ENCODE results near the gene GLRX. TPM values are rescaled to one million over a fixed set of nuclear protein-coding genes. Genes with fewer than 3 reads are reported as not detected.
A peak's percentile ranks its signal among the peaks of the same experiment; 100 is the strongest.

GLRX gene
- polyA plus RNA-seq, 3 donors = 386 to 603 (median 555) TPM

DNA sequence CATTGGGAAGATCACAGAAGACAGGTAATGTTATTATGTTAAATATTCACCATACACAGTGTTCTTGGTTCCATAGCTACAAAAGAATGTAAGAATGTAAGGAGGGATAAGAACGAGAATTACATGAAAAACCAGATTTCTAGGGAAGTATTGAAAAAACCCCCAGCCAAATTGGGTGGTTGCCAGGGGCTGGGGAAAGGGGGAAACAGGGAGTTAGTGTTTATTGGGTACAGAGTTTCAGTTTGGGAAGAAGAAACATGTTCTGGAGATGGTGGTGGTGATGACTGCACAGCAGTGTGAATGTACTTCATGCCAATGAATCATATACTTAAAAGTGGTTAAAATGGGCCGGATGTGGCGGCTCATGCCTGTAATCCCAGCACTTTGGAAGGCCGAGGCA is 40.3 kb downstream of the GLRX start:
- TF ChIP-seq, protein P1, sequence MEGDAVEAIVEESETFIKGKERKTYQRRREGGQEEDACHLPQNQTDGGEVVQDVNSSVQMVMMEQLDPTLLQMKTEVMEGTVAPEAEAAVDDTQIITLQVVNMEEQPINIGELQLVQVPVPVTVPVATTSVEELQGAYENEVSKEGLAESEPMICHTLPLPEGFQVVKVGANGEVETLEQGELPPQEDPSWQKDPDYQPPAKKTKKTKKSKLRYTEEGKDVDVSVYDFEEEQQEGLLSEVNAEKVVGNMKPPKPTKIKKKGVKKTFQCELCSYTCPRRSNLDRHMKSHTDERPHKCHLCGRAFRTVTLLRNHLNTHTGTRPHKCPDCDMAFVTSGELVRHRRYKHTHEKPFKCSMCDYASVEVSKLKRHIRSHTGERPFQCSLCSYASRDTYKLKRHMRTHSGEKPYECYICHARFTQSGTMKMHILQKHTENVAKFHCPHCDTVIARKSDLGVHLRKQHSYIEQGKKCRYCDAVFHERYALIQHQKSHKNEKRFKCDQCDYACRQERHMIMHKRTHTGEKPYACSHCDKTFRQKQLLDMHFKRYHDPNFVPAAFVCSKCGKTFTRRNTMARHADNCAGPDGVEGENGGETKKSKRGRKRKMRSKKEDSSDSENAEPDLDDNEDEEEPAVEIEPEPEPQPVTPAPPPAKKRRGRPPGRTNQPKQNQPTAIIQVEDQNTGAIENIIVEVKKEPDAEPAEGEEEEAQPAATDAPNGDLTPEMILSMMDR (IDR thresholded peaks at IDR 0.05) = no peak
- Histone ChIP-seq H3K4me1 (ENCODE audit: control insufficient read depth in 1 of 2, insufficient read depth in 2 of 2, low read length in 2 of 2) (peaks cover 26 to 31% of the 10 kb centered on the region in 2 donors), H3K36me3 (replicated peaks in 1 of 2; ENCODE audit: control insufficient read depth in 1 of 2, insufficient read depth in 2 of 2, low read length in 2 of 2) (no peaks in the 10 kb centered on the region), H3K9ac (ENCODE audit: insufficient read depth, low read length, poor library complexity, severe bottlenecking) (no peak overlapping the region), H3K4me3 (replicated peaks in 1 of 3; ENCODE audit: low read depth in 2 of 3, low read length in 3 of 3) (no peak overlapping the region), H2AFZ (ENCODE audit: insufficient read depth, low read depth, low read length, poor library complexity, severe bottlenecking) (no peak overlapping the region), H3K4me2 (replicated peaks; ENCODE audit: extremely low read depth, low read length, poor library complexity, severe bottlenecking) (no peak overlapping the region), H3K27me3 (ENCODE audit: control insufficient read depth in 2 of 2, insufficient read depth in 2 of 2, low read length in 2 of 2) (no peaks in the 10 kb centered on the region), H4K20me1 (ENCODE audit: insufficient read depth, low read length) (no peaks in the 10 kb centered on the region), H3K9me3 (replicated peaks in 1 of 2; ENCODE audit: control insufficient read depth in 1 of 2, insufficient read depth in 1 of 2, low read length in 2 of 2) (no peaks in the 10 kb centered on the region), H3K79me2 (ENCODE audit: insufficient read depth, low read length) (no peaks in the 10 kb centered on the region), H3K27ac (ENCODE audit: low read depth in 1 of 2, low read length in 2 of 2) (no peak overlapping the region)
- H3K4me1 Mint-ChIP-seq = peaks cover 30% of the 10 kb centered on the region
- peaks cover 0 to 16% of the 10 kb centered on the region in 2 donors for H3K36me3 Mint-ChIP-seq
- peak overlapping the region in 1 of 7 donors; percentile 6 for H3K27ac Mint-ChIP-seq
- DNase-seq = no peak
- intact Hi-C loops (cut with micrococcal nuclease) = loop anchor here in 1 of 2 donors (5.0 kb wide), 1 partner anchor 35 kb away; no protein-coding TSS in a partner anchor
- no peaks in the 10 kb centered on the region for H3K9me3 Mint-ChIP-seq
- no peak overlapping the region for H3K4me3 Mint-ChIP-seq
- no peaks in the 10 kb centered on the region for H3K27me3 Mint-ChIP-seq (ENCODE audit: low read depth in 3 of 3)
- WGBS (ENCODE audit: insufficient coverage) = 100% methylated on average over 3 of the region's 4 CpGs

DNA sequence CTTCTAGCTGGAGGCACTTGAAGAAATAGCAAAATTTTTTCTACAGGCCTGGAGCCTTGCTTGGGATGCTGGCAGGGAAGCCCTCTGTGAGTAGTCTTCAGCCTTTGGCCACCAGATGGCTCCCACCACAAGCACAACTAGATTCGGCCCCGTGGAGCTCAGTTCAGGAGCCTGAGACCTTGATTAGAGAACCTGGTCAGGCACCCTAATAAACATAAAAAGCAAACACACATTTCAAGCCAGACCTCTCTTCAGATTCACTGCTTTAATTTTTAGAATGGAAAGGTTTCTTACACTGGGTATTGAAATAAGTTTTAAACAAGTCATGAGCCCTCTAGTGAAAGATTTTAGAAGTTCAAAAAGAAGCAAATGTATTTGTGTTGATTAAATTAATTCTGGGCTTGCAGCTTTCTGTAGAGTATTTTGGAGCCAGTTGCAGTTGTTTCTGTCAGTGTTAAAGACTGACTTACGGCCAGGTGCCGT is 41.4 kb downstream of the GLRX start:
- WGBS (ENCODE audit: insufficient coverage) = 78% methylated on average over 2 of the region's 4 CpGs
- Histone ChIP-seq H4K20me1 (ENCODE audit: insufficient read depth, low read length) (no peaks in the 10 kb centered on the region), H3K4me3 (replicated peaks in 1 of 3; ENCODE audit: low read depth in 2 of 3, low read length in 3 of 3) (peak overlapping the region in 1 of 3 experiments; percentile 58), H3K27me3 (ENCODE audit: control insufficient read depth in 2 of 2, insufficient read depth in 2 of 2, low read length in 2 of 2) (no peaks in the 10 kb centered on the region), H2AFZ (ENCODE audit: insufficient read depth, low read depth, low read length, poor library complexity, severe bottlenecking) (peak overlapping the region; percentile 72), H3K79me2 (ENCODE audit: insufficient read depth, low read length) (no peaks in the 10 kb centered on the region), H3K4me2 (replicated peaks; ENCODE audit: extremely low read depth, low read length, poor library complexity, severe bottlenecking) (peak overlapping the region; percentile 69), H3K9ac (ENCODE audit: insufficient read depth, low read length, poor library complexity, severe bottlenecking) (no peak overlapping the region), H3K9me3 (replicated peaks in 1 of 2; ENCODE audit: control insufficient read depth in 1 of 2, insufficient read depth in 1 of 2, low read length in 2 of 2) (no peaks in the 10 kb centered on the region), H3K36me3 (replicated peaks in 1 of 2; ENCODE audit: control insufficient read depth in 1 of 2, insufficient read depth in 2 of 2, low read length in 2 of 2) (no peaks in the 10 kb centered on the region), H3K4me1 (ENCODE audit: control insufficient read depth in 1 of 2, insufficient read depth in 2 of 2, low read length in 2 of 2) (peaks cover 26 to 31% of the 10 kb centered on the region in 2 donors), H3K27ac (ENCODE audit: low read depth in 1 of 2, low read length in 2 of 2) (peak overlapping the region in 1 of 2 donors; percentile 66)
- peak; percentile 65 to 79 (median 78) for DNase-seq
- no peaks in the 10 kb centered on the region for H3K27me3 Mint-ChIP-seq (ENCODE audit: low read depth in 3 of 3)
- no peaks in the 10 kb centered on the region for H3K9me3 Mint-ChIP-seq
- TF ChIP-seq, protein P1 (IDR thresholded peaks at IDR 0.05) = peak; percentile 96
- peak overlapping the region; percentile 22 to 88 (median 77) for H3K27ac Mint-ChIP-seq
- peaks cover 30% of the 10 kb centered on the region for H3K4me1 Mint-ChIP-seq
- intact Hi-C loops (cut with micrococcal nuclease) = loop anchor here (2.0 to 5.0 kb wide), 3 partner anchors 36 to 66 kb away; no protein-coding TSS in a partner anchor
- peak overlapping the region; percentile 55 to 77 for H3K4me3 Mint-ChIP-seq
- H3K36me3 Mint-ChIP-seq = peaks cover 0 to 14% of the 10 kb centered on the region in 2 donors

Measured in CD14-positive monocyte (primary cell).